DOHH2 (cell line): ENCODE measurements around the gene MCF2L.
A peak's percentile ranks its signal among the peaks of the same experiment; 100 is the strongest.

Experiments
- CTCF ChIP-seq: fragments of 200-600 bp; sonication (generic); IDR thresholded peaks from one replicate; pipeline ENCODE4 v1.5.1; 2014; ENCODE audit warnings: antibody characterized with exemption, mild to moderate bottlenecking, low read depth, low read length; ENCODE audit not compliant: poor library complexity, severe bottlenecking
- EZH2phosphoT487 ChIP-seq: fragments of 200-600 bp; sonication (generic); IDR thresholded peaks from 2 replicates; pipeline ENCODE4 v1.6.1; 2017; ENCODE audit warnings: borderline replicate concordance, mild to moderate bottlenecking, antibody characterized with exemption, low read length, moderate library complexity, mixed read lengths

- TF ChIP-seq CTCF (peak; percentile 25), EZH2phosphoT487 (no peak)
Measured at GRCh38 chr13:113002206-113002912, 33.3 kb downstream of the MCF2L start.
